ENCODE measurements around the gene UBXN7. TPM values are rescaled to one million over a fixed set of nuclear protein-coding genes. Genes with fewer than 3 reads are reported as not detected.
A peak's percentile ranks its signal among the peaks of the same experiment; 100 is the strongest.
"Not testable (repeated sequence)": the region's sequence is repeated elsewhere in the genome, so short reads cannot be mapped to it uniquely, and the experiment has no call there.

The UBXN7 gene
- total and polyA plus RNA-seq, 2 of the 8 experiments (the other 6 are each of a cell fraction or from before 2014, with no cell fraction given): 18.5 to 109 TPM

DNA sequence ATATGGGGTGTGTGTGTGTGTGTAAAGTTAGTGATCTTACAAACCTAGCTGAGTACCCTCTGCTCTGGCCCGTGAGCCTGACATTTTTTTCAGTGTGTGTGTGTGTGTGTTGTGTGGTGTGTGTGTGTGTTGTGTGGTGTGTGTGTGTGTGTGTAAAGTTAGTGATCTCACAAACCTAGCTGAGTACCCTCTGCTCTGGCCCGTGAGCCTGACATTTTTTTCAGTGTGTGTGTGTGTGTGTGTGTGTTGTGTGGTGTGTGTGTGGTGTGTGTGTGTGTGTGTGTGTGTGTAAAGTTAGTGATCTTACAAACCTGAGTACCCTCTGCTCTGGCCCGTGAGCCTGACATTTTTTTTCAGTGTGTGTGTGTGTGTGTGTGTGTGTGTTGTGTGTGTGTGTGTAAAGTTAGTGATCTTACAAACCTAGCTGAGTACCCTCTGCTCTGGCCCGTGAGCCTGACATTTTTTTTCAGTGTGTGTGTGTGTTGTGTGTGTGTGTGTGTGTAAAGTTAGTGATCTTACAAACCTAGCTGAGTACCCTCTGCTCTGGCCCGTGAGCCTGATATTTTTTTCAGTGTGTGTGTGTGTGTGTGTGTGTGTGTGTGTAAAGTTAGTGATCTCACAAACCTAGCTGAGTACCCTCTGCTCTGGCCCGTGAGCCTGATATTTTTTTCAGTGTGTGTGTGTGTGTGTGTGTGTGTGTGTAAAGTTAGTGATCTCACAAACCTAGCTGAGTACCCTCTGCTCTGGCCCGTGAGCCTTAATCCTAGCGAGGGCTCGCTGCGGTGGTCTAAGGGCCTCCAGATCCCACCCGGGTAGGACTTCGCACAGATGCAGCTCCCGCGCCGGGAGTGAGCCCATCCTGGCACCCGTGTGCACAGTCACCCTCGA lies 115.2 kb downstream of the UBXN7 start:
- not testable (repeated sequence) for H4K20me1 ChIP-seq (replicated peaks in 1 of 2; ENCODE audit: control insufficient read depth in 1 of 2, insufficient read depth in 2 of 2, low read length in 2 of 2); H3K56ac ChIP-seq (replicated peaks; ENCODE audit: insufficient read length, low read depth, low read length); H4K5ac ChIP-seq (ENCODE audit: insufficient read length, low read depth, low read length); H2BK12ac ChIP-seq (ENCODE audit: low read depth, low read length); H3K36me3 ChIP-seq (ENCODE audit: control insufficient read depth in 2 of 4, insufficient read depth in 4 of 4, low read length in 3 of 4); DNase-seq (ENCODE audit: low read depth in 1 of 2, low spot score in 2 of 2); H3K4me1 ChIP-seq (replicated peaks in 1 of 4; ENCODE audit: control insufficient read depth in 3 of 4, insufficient read depth in 4 of 4, low read length in 3 of 4); H2BK15ac ChIP-seq (ENCODE audit: low read length); H3K9me3 ChIP-seq (ENCODE audit: insufficient read depth in 2 of 2, low read depth in 1 of 2, low read length in 1 of 2); H3K14ac ChIP-seq (ENCODE audit: insufficient read length); H2BK20ac ChIP-seq (ENCODE audit: low read length); H3K23me2 ChIP-seq (ENCODE audit: low read depth, low read length); H3K79me1 ChIP-seq (ENCODE audit: low read depth, low read length); H2BK5ac ChIP-seq (ENCODE audit: low read depth, low read length); H3K23ac ChIP-seq (ENCODE audit: insufficient read length); H2AK5ac ChIP-seq (ENCODE audit: low read depth, low read length); H3K27me3 ChIP-seq (replicated peaks in 1 of 4; ENCODE audit: control insufficient read depth in 3 of 4, extremely low read depth in 1 of 4, insufficient read depth in 3 of 4, low read length in 3 of 4); H4K91ac ChIP-seq (replicated peaks; ENCODE audit: insufficient read length, low read length); FAIRE-seq; H3K79me2 ChIP-seq (ENCODE audit: control insufficient read depth in 1 of 2, insufficient read depth in 2 of 2, low read length in 2 of 2)
- 32% methylated on average over 14 of the region's 17 CpGs; no CpG with 5 or more reads in 1 of the 2 experiments for WGBS, 2 experiments (ENCODE audit: extremely low coverage in 1 of 2, insufficient coverage in 1 of 2, insufficient read length in 1 of 2, insufficient replicate concordance in 2 of 2, low coverage in 1 of 2, low lambda C conversion rate in 2 of 2, missing lambda C conversion rate in 1 of 2)
- CTCF ChIA-PET (ENCODE audit: partially characterized antibody): interaction anchor here (0.6 to 4.2 kb wide), 6 partner anchors 7 to 334 kb away, joined by 3 to 19 read pairs (median 4); no protein-coding TSS in a partner anchor
- Histone ChIP-seq H4K8ac (ENCODE audit: extremely low read depth, insufficient read depth, low read length) (peak overlapping the region; percentile 89), H3K4me3 (ENCODE audit: extremely low read depth in 1 of 4, insufficient read depth in 2 of 4, low read depth in 3 of 4, low read length in 4 of 4) (peak overlapping the region; percentile 55 to 98 (median 91)), H3K9ac (replicated peaks in 1 of 4; ENCODE audit: extremely low read depth in 1 of 4, low read depth in 3 of 4, low read length in 3 of 4) (peak overlapping the region in 3 of 4 experiments; percentile 53 to 92 (median 87); a peak in 6 of 7 replicates), H3K4ac (replicated peaks; ENCODE audit: insufficient read length, low read depth, low read length) (peak overlapping the region; percentile 94), H2AFZ (ENCODE audit: low read length) (peak overlapping the region; percentile 89; the same call in 1 of the 2 replicates), H3K27ac (ENCODE audit: low read depth, low read length) (peak overlapping the region; percentile 34; the same call in 1 of the 2 replicates), H2BK120ac (replicated peaks; ENCODE audit: low read depth, low read length) (peak overlapping the region; percentile 28), H3K18ac (ENCODE audit: extremely low read depth, low read length) (peak overlapping the region; percentile 87), H3K4me2 (ENCODE audit: insufficient read depth in 1 of 2, low read depth in 2 of 2, low read length in 2 of 2) (peak overlapping the region; percentile 20 to 78)
- POLR2A ChIA-PET (ENCODE audit: partially characterized antibody): interaction anchor here (0.9 to 2.2 kb wide), 7 partner anchors 10 to 115 kb away, joined by 3 to 10 read pairs (median 3); partner anchors contain the start of genes PCYT1A and UBXN7

Measured in H1 (cell line).